Measurements from ENCODE around the gene GDF2.

DNA sequence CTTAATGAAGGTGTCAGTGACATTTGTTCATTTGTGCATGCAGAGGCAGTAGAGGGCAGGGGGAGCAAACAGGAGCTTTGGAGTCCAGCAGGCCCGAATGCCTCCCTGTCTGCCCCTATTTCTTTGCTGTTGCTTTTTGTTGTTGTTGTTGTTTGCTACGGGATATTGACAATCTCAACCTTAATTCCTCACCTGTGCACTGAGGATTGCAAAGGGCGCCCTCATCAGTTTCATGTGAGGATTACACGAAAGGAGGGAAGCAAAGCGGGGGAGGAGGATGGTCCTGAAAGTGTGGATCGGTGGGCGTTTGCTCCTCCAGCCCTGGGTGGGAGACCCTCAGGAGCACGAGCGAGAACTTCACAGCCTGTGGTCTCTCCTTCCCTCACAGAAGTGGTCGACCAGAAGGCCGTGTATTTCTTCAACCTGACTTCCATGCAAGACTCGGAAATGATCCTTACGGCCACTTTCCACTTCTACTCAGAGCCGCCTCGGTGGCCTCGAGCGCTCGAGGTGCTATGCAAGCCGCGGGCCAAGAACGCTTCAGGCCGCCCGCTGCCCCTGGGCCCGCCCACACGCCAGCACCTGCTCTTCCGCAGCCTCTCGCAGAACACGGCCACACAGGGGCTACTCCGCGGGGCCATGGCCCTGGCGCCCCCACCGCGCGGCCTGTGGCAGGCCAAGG, 12.7 kb upstream of the GDF2 start:
- TF ChIP-seq, protein P1, sequence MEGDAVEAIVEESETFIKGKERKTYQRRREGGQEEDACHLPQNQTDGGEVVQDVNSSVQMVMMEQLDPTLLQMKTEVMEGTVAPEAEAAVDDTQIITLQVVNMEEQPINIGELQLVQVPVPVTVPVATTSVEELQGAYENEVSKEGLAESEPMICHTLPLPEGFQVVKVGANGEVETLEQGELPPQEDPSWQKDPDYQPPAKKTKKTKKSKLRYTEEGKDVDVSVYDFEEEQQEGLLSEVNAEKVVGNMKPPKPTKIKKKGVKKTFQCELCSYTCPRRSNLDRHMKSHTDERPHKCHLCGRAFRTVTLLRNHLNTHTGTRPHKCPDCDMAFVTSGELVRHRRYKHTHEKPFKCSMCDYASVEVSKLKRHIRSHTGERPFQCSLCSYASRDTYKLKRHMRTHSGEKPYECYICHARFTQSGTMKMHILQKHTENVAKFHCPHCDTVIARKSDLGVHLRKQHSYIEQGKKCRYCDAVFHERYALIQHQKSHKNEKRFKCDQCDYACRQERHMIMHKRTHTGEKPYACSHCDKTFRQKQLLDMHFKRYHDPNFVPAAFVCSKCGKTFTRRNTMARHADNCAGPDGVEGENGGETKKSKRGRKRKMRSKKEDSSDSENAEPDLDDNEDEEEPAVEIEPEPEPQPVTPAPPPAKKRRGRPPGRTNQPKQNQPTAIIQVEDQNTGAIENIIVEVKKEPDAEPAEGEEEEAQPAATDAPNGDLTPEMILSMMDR (IDR thresholded peaks at IDR 0.05; ENCODE audit: low read depth, low read length), result peak; percentile 59
- TF ChIP-seq POLR2A (IDR thresholded peaks at IDR 0.05; ENCODE audit: extremely low read depth, insufficient read length), result no peak
